HepG2 (cell line): Measurements from ENCODE around the gene DNASE1. TPM values are rescaled to one million over a fixed set of nuclear protein-coding genes. Genes with fewer than 3 reads are reported as not detected.

Experiments
- ARID2 ChIP-seq: sonication (generic); formaldehyde crosslinking; IDR thresholded peaks from 2 replicates; pipeline ENCODE4 v1.8.1; 2022; ENCODE audit warnings: mild to moderate bottlenecking, missing genetic modification reagents, borderline replicate concordance
- CEBPB ChIP-seq: IDR thresholded peaks from 2 replicates; pipeline ENCODE4 v1.6.1; 2011; ENCODE audit warnings: low read depth, low read length, improper control_type of control experiment, borderline replicate concordance
- NFE2L2 ChIP-seq: fragments of 150-350 bp; IDR thresholded peaks from 2 replicates; pipeline ENCODE4 v1.6.1; 2014; ENCODE audit warnings: low read length
- ONECUT2 ChIP-seq: sonication (generic); formaldehyde crosslinking; IDR thresholded peaks from 2 replicates; pipeline ENCODE4 v1.4.0; 2020; ENCODE audit warnings: missing genetic modification reagents
- PCBP1 ChIP-seq: fragments of 200-400 bp; formaldehyde crosslinking; IDR thresholded peaks from 2 replicates; pipeline ENCODE4 v1.6.1; 2017; ENCODE audit warnings: mild to moderate bottlenecking, low read depth, low read length, borderline replicate concordance
- RFXAP ChIP-seq: sonication (generic); formaldehyde crosslinking; IDR thresholded peaks from 2 replicates; pipeline ENCODE4 v1.4.0; 2020; ENCODE audit warnings: missing genetic modification reagents, borderline replicate concordance
- SPEN ChIP-seq: sonication (generic); formaldehyde crosslinking; IDR thresholded peaks from 2 replicates; pipeline ENCODE4 v1.5.1; 2020; ENCODE audit warnings: low read depth, mild to moderate bottlenecking, missing genetic modification reagents
- SRY ChIP-seq: sonication (generic); formaldehyde crosslinking; IDR thresholded peaks from 2 replicates; pipeline ENCODE4 v1.8.0; 2022; ENCODE audit warnings: mild to moderate bottlenecking, missing genetic modification reagents
- STAT5B ChIP-seq: sonication (generic); formaldehyde crosslinking; IDR thresholded peaks from 2 replicates; pipeline ENCODE4 v1.4.0; 2020; ENCODE audit warnings: missing genetic modification reagents
- ZMAT3 ChIP-seq: sonication (generic); formaldehyde crosslinking; conservative IDR thresholded peaks from 2 replicates; pipeline ENCODE4 v1.7.0; 2021; ENCODE audit warnings: missing genetic modification reagents
- ZNF282 ChIP-seq: fragments of 450-650 bp; IDR thresholded peaks from 2 replicates; pipeline ENCODE4 v1.6.1; 2018; ENCODE audit not compliant: partially characterized antibody
- ZNF619 ChIP-seq: sonication (generic); formaldehyde crosslinking; IDR thresholded peaks from 2 replicates; pipeline ENCODE4 v1.4.0; 2020; ENCODE audit warnings: mild to moderate bottlenecking, missing genetic modification reagents
- ZNF678 ChIP-seq: sonication (generic); formaldehyde crosslinking; IDR thresholded peaks from 2 replicates; pipeline ENCODE4 v1.4.0; 2020; ENCODE audit warnings: mild to moderate bottlenecking, missing genetic modification reagents
- ZNF782 ChIP-seq: sonication (generic); formaldehyde crosslinking; IDR thresholded peaks from 2 replicates; pipeline ENCODE4 v1.4.0; 2020; ENCODE audit warnings: missing genetic modification reagents, mild to moderate bottlenecking, borderline replicate concordance
- ZNF792 ChIP-seq: IDR thresholded peaks from 2 replicates; pipeline ENCODE4 v1.6.1; 2016
- polyA plus RNA-seq, 8 experiments: library from polyadenylated mRNA; depleted of rRNA in 3 of 8; stranded (reverse) in 7 of 8; unstranded in 1 of 8; fragments of >200 nt; fragmentation: Illumina TruSeq in 4 of 8; extraction: Trizol in 4 of 8; gene quantifications; 2 replicates each; pipeline versions ENCODE4 v1.2.1 to v1.2.3, GENCODE V29; 2011 to 2016; ENCODE audit warnings: low read depth in 4 of 8, missing spikeins in 1 of 8, mixed read lengths in 1 of 8; ENCODE audit not compliant: insufficient read depth in 1 of 8
- total RNA-seq, 5 experiments: library from RNA; depleted of rRNA; stranded (reverse); fragments of >200 nt; fragmentation: Illumina TruSeq; extraction: Trizol; gene quantifications; 2 replicates each; pipeline ENCODE4 v1.2.3, GENCODE V29; 2016; ENCODE audit warnings: low read depth in 1 of 5
- TF ChIP-seq, protein P1 (sequence below): IDR thresholded peaks from 2 replicates; pipeline ENCODE4 v1.6.1; 2016; ENCODE audit warnings: missing biosample characterization, missing genetic modification reagents, low read depth
- TF ChIP-seq, protein P2 (sequence below): sonication (generic); formaldehyde crosslinking; IDR thresholded peaks from 2 replicates; pipeline ENCODE4 v1.4.0; 2020; ENCODE audit warnings: missing genetic modification reagents
- TF ChIP-seq, protein P3 (sequence below): sonication (generic); formaldehyde crosslinking; IDR thresholded peaks from 2 replicates; pipeline ENCODE4 v1.8.1; 2023; ENCODE audit warnings: mild to moderate bottlenecking, missing genetic modification reagents
- TF ChIP-seq, protein P4 (sequence below): sonication (generic); formaldehyde crosslinking; IDR thresholded peaks from 2 replicates; pipeline ENCODE4 v1.8.1; 2022; ENCODE audit warnings: mild to moderate bottlenecking, missing genetic modification reagents
- TF ChIP-seq, protein P5 (sequence below): sonication (generic); formaldehyde crosslinking; IDR thresholded peaks from 2 replicates; pipeline ENCODE4 v1.5.0; 2020; ENCODE audit warnings: missing genetic modification reagents
- TF ChIP-seq, protein P6 (sequence below): sonication (generic); formaldehyde crosslinking; IDR thresholded peaks from 2 replicates; pipeline ENCODE4 v1.8.0; 2022; ENCODE audit warnings: mild to moderate bottlenecking, missing genetic modification reagents; ENCODE audit not compliant: insufficient replicate concordance

The DNASE1 gene
- total and polyA plus RNA-seq, 2 of the 13 experiments (the other 11 are each of a cell fraction or from before 2014, with no cell fraction given) = 7.1 to 11.1 TPM

DNA sequence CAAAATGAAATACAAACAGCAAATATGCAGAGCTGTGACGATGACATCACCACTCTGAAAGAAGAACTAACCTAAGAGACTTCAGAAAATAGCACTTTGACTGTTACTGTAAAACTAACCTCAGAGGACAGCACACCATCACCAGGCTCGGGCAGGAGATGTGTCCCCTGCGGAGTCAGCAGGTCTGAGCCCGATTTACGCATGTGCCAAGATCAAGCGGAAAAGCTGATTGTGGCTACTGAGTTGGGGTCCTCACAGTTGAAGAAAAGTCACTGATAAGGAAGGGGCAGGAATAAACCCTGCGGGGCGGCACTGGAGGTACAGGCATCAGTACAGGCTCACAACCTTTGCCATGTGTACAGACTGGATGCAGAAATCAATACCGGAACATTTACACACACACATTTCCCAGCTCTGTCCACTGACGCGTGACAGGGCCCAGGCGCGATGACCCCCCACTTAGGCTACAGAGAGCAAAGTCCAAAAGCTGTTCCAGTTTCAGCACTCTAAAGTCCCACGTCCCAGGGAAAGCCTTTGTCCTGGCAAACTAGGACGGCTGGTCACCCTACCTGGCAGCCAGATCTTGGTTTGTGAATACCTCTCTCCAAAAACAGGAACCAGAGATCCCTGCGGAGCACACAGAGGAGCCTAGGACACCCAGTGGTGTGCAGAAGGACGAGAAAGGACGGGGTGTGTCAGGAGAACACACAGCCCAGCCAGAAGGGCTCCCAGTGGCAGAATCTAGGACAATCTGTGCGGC is 41.3 kb downstream of the DNASE1 start (continued):
- TF ChIP-seq, protein P1, sequence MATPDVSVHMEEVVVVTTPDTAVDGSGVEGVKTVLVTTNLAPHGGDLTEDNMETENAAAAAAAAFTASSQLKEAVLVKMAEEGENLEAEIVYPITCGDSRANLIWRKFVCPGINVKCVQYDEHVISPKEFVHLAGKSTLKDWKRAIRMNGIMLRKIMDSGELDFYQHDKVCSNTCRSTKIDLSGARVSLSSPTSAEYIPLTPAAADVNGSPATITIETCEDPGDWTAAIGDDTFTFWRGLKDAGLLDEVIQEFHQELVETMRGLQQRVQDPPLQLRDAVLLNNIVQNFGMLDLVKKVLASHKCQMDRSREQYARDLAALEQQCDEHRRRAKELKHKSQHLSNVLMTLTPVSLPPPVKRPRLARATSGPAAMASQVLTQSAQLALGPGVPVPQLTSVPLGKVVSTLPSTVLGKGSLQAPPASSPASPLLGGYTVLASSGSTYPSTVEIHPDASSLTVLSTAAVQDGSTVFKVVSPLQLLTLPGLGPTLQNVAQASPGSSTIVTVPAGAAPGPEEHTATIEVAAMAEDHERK = no peak
- TF ChIP-seq ZNF782 (CRISPR knock-in tag) (0 out of 2 replicates have a peak, but pooled peaks have one; percentile 33), SPEN (CRISPR knock-in tag) (peak; percentile 98), ZNF282 (no peak), ZNF678 (CRISPR knock-in tag) (no peak), ZMAT3 (CRISPR knock-in tag) (peak; percentile 77), ONECUT2 (CRISPR knock-in tag) (peak; percentile 99), SRY (peak; percentile 87; the same call in 1 of the 2 replicates), RFXAP (CRISPR knock-in tag) (peak; percentile 59; the same call in 1 of the 2 replicates), ZNF792 (peak; percentile 80; the same call in 1 of the 2 replicates), ARID2 (peak; percentile 82), CEBPB (no peak), ZNF619 (no peak), NFE2L2 (no peak), PCBP1 (no peak), STAT5B (CRISPR knock-in tag) (no peak)
- TF ChIP-seq, protein P2, sequence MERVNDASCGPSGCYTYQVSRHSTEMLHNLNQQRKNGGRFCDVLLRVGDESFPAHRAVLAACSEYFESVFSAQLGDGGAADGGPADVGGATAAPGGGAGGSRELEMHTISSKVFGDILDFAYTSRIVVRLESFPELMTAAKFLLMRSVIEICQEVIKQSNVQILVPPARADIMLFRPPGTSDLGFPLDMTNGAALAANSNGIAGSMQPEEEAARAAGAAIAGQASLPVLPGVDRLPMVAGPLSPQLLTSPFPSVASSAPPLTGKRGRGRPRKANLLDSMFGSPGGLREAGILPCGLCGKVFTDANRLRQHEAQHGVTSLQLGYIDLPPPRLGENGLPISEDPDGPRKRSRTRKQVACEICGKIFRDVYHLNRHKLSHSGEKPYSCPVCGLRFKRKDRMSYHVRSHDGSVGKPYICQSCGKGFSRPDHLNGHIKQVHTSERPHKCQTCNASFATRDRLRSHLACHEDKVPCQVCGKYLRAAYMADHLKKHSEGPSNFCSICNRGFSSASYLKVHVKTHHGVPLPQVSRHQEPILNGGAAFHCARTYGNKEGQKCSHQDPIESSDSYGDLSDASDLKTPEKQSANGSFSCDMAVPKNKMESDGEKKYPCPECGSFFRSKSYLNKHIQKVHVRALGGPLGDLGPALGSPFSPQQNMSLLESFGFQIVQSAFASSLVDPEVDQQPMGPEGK (CRISPR knock-in tag) = peak; percentile 97
- TF ChIP-seq, protein P3, sequence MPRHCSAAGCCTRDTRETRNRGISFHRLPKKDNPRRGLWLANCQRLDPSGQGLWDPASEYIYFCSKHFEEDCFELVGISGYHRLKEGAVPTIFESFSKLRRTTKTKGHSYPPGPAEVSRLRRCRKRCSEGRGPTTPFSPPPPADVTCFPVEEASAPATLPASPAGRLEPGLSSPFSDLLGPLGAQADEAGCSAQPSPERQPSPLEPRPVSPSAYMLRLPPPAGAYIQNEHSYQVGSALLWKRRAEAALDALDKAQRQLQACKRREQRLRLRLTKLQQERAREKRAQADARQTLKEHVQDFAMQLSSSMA = peak; percentile 43; the same call in 1 of the 2 replicates
- TF ChIP-seq, protein P4, sequence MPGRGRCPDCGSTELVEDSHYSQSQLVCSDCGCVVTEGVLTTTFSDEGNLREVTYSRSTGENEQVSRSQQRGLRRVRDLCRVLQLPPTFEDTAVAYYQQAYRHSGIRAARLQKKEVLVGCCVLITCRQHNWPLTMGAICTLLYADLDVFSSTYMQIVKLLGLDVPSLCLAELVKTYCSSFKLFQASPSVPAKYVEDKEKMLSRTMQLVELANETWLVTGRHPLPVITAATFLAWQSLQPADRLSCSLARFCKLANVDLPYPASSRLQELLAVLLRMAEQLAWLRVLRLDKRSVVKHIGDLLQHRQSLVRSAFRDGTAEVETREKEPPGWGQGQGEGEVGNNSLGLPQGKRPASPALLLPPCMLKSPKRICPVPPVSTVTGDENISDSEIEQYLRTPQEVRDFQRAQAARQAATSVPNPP = peak; percentile 87
- TF ChIP-seq, protein P5, sequence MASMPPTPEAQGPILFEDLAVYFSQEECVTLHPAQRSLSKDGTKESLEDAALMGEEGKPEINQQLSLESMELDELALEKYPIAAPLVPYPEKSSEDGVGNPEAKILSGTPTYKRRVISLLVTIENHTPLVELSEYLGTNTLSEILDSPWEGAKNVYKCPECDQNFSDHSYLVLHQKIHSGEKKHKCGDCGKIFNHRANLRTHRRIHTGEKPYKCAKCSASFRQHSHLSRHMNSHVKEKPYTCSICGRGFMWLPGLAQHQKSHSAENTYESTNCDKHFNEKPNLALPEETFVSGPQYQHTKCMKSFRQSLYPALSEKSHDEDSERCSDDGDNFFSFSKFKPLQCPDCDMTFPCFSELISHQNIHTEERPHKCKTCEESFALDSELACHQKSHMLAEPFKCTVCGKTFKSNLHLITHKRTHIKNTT = no peak
- TF ChIP-seq, protein P6, sequence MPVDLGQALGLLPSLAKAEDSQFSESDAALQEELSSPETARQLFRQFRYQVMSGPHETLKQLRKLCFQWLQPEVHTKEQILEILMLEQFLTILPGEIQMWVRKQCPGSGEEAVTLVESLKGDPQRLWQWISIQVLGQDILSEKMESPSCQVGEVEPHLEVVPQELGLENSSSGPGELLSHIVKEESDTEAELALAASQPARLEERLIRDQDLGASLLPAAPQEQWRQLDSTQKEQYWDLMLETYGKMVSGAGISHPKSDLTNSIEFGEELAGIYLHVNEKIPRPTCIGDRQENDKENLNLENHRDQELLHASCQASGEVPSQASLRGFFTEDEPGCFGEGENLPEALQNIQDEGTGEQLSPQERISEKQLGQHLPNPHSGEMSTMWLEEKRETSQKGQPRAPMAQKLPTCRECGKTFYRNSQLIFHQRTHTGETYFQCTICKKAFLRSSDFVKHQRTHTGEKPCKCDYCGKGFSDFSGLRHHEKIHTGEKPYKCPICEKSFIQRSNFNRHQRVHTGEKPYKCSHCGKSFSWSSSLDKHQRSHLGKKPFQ (CRISPR knock-in tag) = peak; percentile 44
